ENCODE results near the gene LEPR. TPM values are rescaled to one million over a fixed set of nuclear protein-coding genes. Genes with fewer than 3 reads are reported as not detected.

The LEPR gene
- total RNA-seq, 1 donor from 2014 or later: 9.7 TPM

GRCh38 chr1:65412984-65413375, 7.5 kb upstream of the LEPR start:
- Histone ChIP-seq H3K27me3 (no peaks in the 10 kb centered on the region), H3K27ac (no peak overlapping the region), H3K9me3 (no peaks in the 10 kb centered on the region), H3K4me3 (no peak overlapping the region), H3K4me1 (no peaks in the 10 kb centered on the region), H3K36me3 (no peaks in the 10 kb centered on the region)
- TF ChIP-seq CTCF (IDR thresholded peaks at IDR 0.05): no peak
- intact Hi-C loops (cut with DNase I): no loop called here
- no peak for DNase-seq (ENCODE audit: low spot score in 2 of 2)

GRCh38 chr1:65414538-65414937, 5.9 kb upstream of the LEPR start:
- H3K27me3 ChIP-seq: no peaks in the 10 kb centered on the region
- intact Hi-C loops (cut with DNase I): no loop called here
- DNase-seq (ENCODE audit: low spot score in 2 of 2): no peak
- H3K9me3 ChIP-seq: no peaks in the 10 kb centered on the region
- no peak overlapping the region for H3K27ac ChIP-seq
- H3K4me1 ChIP-seq: no peaks in the 10 kb centered on the region
- H3K36me3 ChIP-seq: no peaks in the 10 kb centered on the region
- no peak for TF ChIP-seq CTCF (IDR thresholded peaks at IDR 0.05)
- H3K4me3 ChIP-seq: no peak overlapping the region

GRCh38 chr1:65416767-65417166, 3.7 kb upstream of the LEPR start:
- intact Hi-C loops (cut with DNase I): no loop called here
- no peak for TF ChIP-seq CTCF (IDR thresholded peaks at IDR 0.05)
- Histone ChIP-seq H3K27ac (no peak overlapping the region), H3K9me3 (no peaks in the 10 kb centered on the region), H3K36me3 (no peaks in the 10 kb centered on the region), H3K4me1 (no peaks in the 10 kb centered on the region), H3K27me3 (no peaks in the 10 kb centered on the region), H3K4me3 (no peak overlapping the region)
- DNase-seq (ENCODE audit: low spot score in 2 of 2): no peak

GRCh38 chr1:65417729-65418128, 2.7 kb upstream of the LEPR start:
- H3K4me3 ChIP-seq: no peak overlapping the region
- no peaks in the 10 kb centered on the region for H3K9me3 ChIP-seq
- H3K27me3 ChIP-seq: no peaks in the 10 kb centered on the region
- intact Hi-C loops (cut with DNase I): no loop called here
- TF ChIP-seq CTCF (IDR thresholded peaks at IDR 0.05): no peak
- no peak overlapping the region for H3K27ac ChIP-seq
- DNase-seq (ENCODE audit: low spot score in 2 of 2): no peak
- H3K4me1 ChIP-seq: peaks cover 4 to 8% of the 10 kb centered on the region in 2 donors
- H3K36me3 ChIP-seq: no peaks in the 10 kb centered on the region

- no peak overlapping the region for H3K4me3 ChIP-seq
Observed at GRCh38 chr1:65418522-65419185, 1.8 kb upstream of the LEPR start.

More at GRCh38 chr1:65418522-65419185, 1.8 kb upstream of the LEPR start:
- no peaks in the 10 kb centered on the region for H3K9me3 ChIP-seq
- no peak for DNase-seq (ENCODE audit: low spot score in 2 of 2)
- intact Hi-C loops (cut with DNase I): no loop called here
- no peaks in the 10 kb centered on the region for H3K27me3 ChIP-seq
- H3K4me1 ChIP-seq: peaks cover 4 to 9% of the 10 kb centered on the region in 2 donors
- H3K27ac ChIP-seq: peak overlapping the region in 1 of 2 donors; percentile 82
- H3K36me3 ChIP-seq: no peaks in the 10 kb centered on the region
- TF ChIP-seq CTCF (IDR thresholded peaks at IDR 0.05): no peak

All from ascending aorta (tissue), 2 donors.